Measurements from ENCODE around the gene CLDN12.

Gene CLDN12

GRCh38 chr7:90413185-90413528 is 9.9 kb downstream of the CLDN12 start:
- Histone ChIP-seq H3K14ac (ENCODE audit: low read length) (no peak overlapping the region), H2BK5ac (ENCODE audit: low read depth, low read length, poor library complexity) (no peak overlapping the region), H3K79me2 (ENCODE audit: control insufficient read depth, insufficient read depth, low read length, poor library complexity) (no peaks in the 10 kb centered on the region), H3K79me1 (ENCODE audit: low read length) (no peaks in the 10 kb centered on the region), H2AFZ (ENCODE audit: insufficient read depth, low read length, poor library complexity) (no peak overlapping the region), H3K4me2 (ENCODE audit: low read length) (no peak overlapping the region), H4K12ac (ENCODE audit: low read depth, low read length) (no peak overlapping the region), H2AK5ac (ENCODE audit: low read length) (no peak overlapping the region), H4K91ac (ENCODE audit: low read depth, low read length) (no peak overlapping the region), H3K4me1 (ENCODE audit: control insufficient read depth in 1 of 2, insufficient read depth in 2 of 2, low read length in 2 of 2) (no peaks in the 10 kb centered on the region), H3K9ac (ENCODE audit: low read length) (no peak overlapping the region), H4K8ac (ENCODE audit: low read depth, low read length) (no peak overlapping the region), H3K4me3 (ENCODE audit: low read depth, low read length) (no peak overlapping the region), H3K18ac (ENCODE audit: low read length) (no peak overlapping the region), H3K4ac (ENCODE audit: low read depth, low read length) (no peak overlapping the region), H3K27me3 (ENCODE audit: insufficient read depth, low read length) (no peaks in the 10 kb centered on the region), H3K36me3 (ENCODE audit: control insufficient read depth in 1 of 2, insufficient read depth in 2 of 2, low read length in 2 of 2) (peaks cover 10 to 11% of the 10 kb centered on the region in 2 experiments), H3K9me3 (ENCODE audit: insufficient read depth, low read depth, low read length) (no peaks in the 10 kb centered on the region), H3K23ac (ENCODE audit: low read length) (no peak overlapping the region), H2BK120ac (ENCODE audit: insufficient read depth, low read length, poor library complexity) (no peak overlapping the region), H2BK12ac (ENCODE audit: low read length) (no peak overlapping the region), H3K27ac (ENCODE audit: low read depth, low read length) (no peak overlapping the region)
- DNase-seq = no peak
- WGBS (ENCODE audit: extremely low coverage, insufficient coverage, insufficient read length) = no CpG with 5 or more reads among the region's 2 CpGs

GRCh38 chr7:90421651-90422050 is 18.4 kb downstream of the CLDN12 start:
- no peaks in the 10 kb centered on the region for H3K27me3 ChIP-seq (ENCODE audit: insufficient read depth, low read length)
- no peak overlapping the region for H3K4me2 ChIP-seq (ENCODE audit: low read length)
- H3K9me3 ChIP-seq (ENCODE audit: insufficient read depth, low read depth, low read length) = no peaks in the 10 kb centered on the region
- no peak overlapping the region for H2BK5ac ChIP-seq (ENCODE audit: low read depth, low read length, poor library complexity)
- no peak overlapping the region for H4K12ac ChIP-seq (ENCODE audit: low read depth, low read length)
- no peak overlapping the region for H3K9ac ChIP-seq (ENCODE audit: low read length)
- H3K4ac ChIP-seq (ENCODE audit: low read depth, low read length) = no peak overlapping the region
- no peak overlapping the region for H2BK120ac ChIP-seq (ENCODE audit: insufficient read depth, low read length, poor library complexity)
- H4K8ac ChIP-seq (ENCODE audit: low read depth, low read length) = no peak overlapping the region
- H3K4me3 ChIP-seq (ENCODE audit: low read depth, low read length) = no peak overlapping the region
- H3K23ac ChIP-seq (ENCODE audit: low read length) = no peak overlapping the region
- DNase-seq = no peak
- H3K27ac ChIP-seq (ENCODE audit: low read depth, low read length) = no peak overlapping the region
- no peak overlapping the region for H3K14ac ChIP-seq (ENCODE audit: low read length)
- no peaks in the 10 kb centered on the region for H3K4me1 ChIP-seq (ENCODE audit: control insufficient read depth in 1 of 2, insufficient read depth in 2 of 2, low read length in 2 of 2)
- WGBS (ENCODE audit: extremely low coverage, insufficient coverage, insufficient read length) = no CpG with 5 or more reads among the region's 6 CpGs
- no peak overlapping the region for H2AK5ac ChIP-seq (ENCODE audit: low read length)
- H3K79me2 ChIP-seq (ENCODE audit: control insufficient read depth, insufficient read depth, low read length, poor library complexity) = no peaks in the 10 kb centered on the region
- no peak overlapping the region for H4K91ac ChIP-seq (ENCODE audit: low read depth, low read length)
- no peak overlapping the region for H2AFZ ChIP-seq (ENCODE audit: insufficient read depth, low read length, poor library complexity)
- H3K18ac ChIP-seq (ENCODE audit: low read length) = no peak overlapping the region
- no peak overlapping the region for H2BK12ac ChIP-seq (ENCODE audit: low read length)
- H3K36me3 ChIP-seq (ENCODE audit: control insufficient read depth in 1 of 2, insufficient read depth in 2 of 2, low read length in 2 of 2) = no peaks in the 10 kb centered on the region
- H3K79me1 ChIP-seq (ENCODE audit: low read length) = no peaks in the 10 kb centered on the region

GRCh38 chr7:90424720-90425119 is 21.5 kb downstream of the CLDN12 start:
- Histone ChIP-seq H3K79me1 (ENCODE audit: low read length) (no peaks in the 10 kb centered on the region), H4K8ac (ENCODE audit: low read depth, low read length) (no peak overlapping the region), H3K9me3 (ENCODE audit: insufficient read depth, low read depth, low read length) (no peaks in the 10 kb centered on the region), H2AK5ac (ENCODE audit: low read length) (no peak overlapping the region), H3K23ac (ENCODE audit: low read length) (no peak overlapping the region), H3K14ac (ENCODE audit: low read length) (no peak overlapping the region), H4K12ac (ENCODE audit: low read depth, low read length) (no peak overlapping the region), H2BK12ac (ENCODE audit: low read length) (no peak overlapping the region), H3K18ac (ENCODE audit: low read length) (no peak overlapping the region), H3K36me3 (ENCODE audit: control insufficient read depth in 1 of 2, insufficient read depth in 2 of 2, low read length in 2 of 2) (no peaks in the 10 kb centered on the region), H4K91ac (ENCODE audit: low read depth, low read length) (no peak overlapping the region), H3K4me3 (ENCODE audit: low read depth, low read length) (no peak overlapping the region), H2AFZ (ENCODE audit: insufficient read depth, low read length, poor library complexity) (no peak overlapping the region), H3K4ac (ENCODE audit: low read depth, low read length) (no peak overlapping the region), H2BK5ac (ENCODE audit: low read depth, low read length, poor library complexity) (no peak overlapping the region), H3K9ac (ENCODE audit: low read length) (no peak overlapping the region), H3K79me2 (ENCODE audit: control insufficient read depth, insufficient read depth, low read length, poor library complexity) (no peaks in the 10 kb centered on the region), H3K4me2 (ENCODE audit: low read length) (no peak overlapping the region), H3K27me3 (ENCODE audit: insufficient read depth, low read length) (no peaks in the 10 kb centered on the region), H3K27ac (ENCODE audit: low read depth, low read length) (no peak overlapping the region), H2BK120ac (ENCODE audit: insufficient read depth, low read length, poor library complexity) (no peak overlapping the region), H3K4me1 (ENCODE audit: control insufficient read depth in 1 of 2, insufficient read depth in 2 of 2, low read length in 2 of 2) (no peaks in the 10 kb centered on the region)
- no peak for DNase-seq
- WGBS (ENCODE audit: extremely low coverage, insufficient coverage, insufficient read length) = no CpG with 5 or more reads among the region's 3 CpGs

GRCh38 chr7:90425376-90425775 is 22.1 kb downstream of the CLDN12 start:
- Histone ChIP-seq H3K18ac (ENCODE audit: low read length) (no peak overlapping the region), H3K4me3 (ENCODE audit: low read depth, low read length) (no peak overlapping the region), H2AFZ (ENCODE audit: insufficient read depth, low read length, poor library complexity) (no peak overlapping the region), H2BK120ac (ENCODE audit: insufficient read depth, low read length, poor library complexity) (no peak overlapping the region), H3K36me3 (ENCODE audit: control insufficient read depth in 1 of 2, insufficient read depth in 2 of 2, low read length in 2 of 2) (no peaks in the 10 kb centered on the region), H4K12ac (ENCODE audit: low read depth, low read length) (no peak overlapping the region), H3K4ac (ENCODE audit: low read depth, low read length) (no peak overlapping the region), H2BK5ac (ENCODE audit: low read depth, low read length, poor library complexity) (no peak overlapping the region), H3K79me1 (ENCODE audit: low read length) (no peaks in the 10 kb centered on the region), H4K91ac (ENCODE audit: low read depth, low read length) (no peak overlapping the region), H3K27me3 (ENCODE audit: insufficient read depth, low read length) (no peaks in the 10 kb centered on the region), H2BK12ac (ENCODE audit: low read length) (no peak overlapping the region), H4K8ac (ENCODE audit: low read depth, low read length) (no peak overlapping the region), H3K79me2 (ENCODE audit: control insufficient read depth, insufficient read depth, low read length, poor library complexity) (no peaks in the 10 kb centered on the region), H3K9ac (ENCODE audit: low read length) (no peak overlapping the region), H3K9me3 (ENCODE audit: insufficient read depth, low read depth, low read length) (no peaks in the 10 kb centered on the region), H3K4me2 (ENCODE audit: low read length) (no peak overlapping the region), H2AK5ac (ENCODE audit: low read length) (no peak overlapping the region), H3K4me1 (ENCODE audit: control insufficient read depth in 1 of 2, insufficient read depth in 2 of 2, low read length in 2 of 2) (no peaks in the 10 kb centered on the region), H3K14ac (ENCODE audit: low read length) (no peak overlapping the region), H3K27ac (ENCODE audit: low read depth, low read length) (no peak overlapping the region), H3K23ac (ENCODE audit: low read length) (no peak overlapping the region)
- DNase-seq = no peak
- no CpG with 5 or more reads among the region's 2 CpGs for WGBS (ENCODE audit: extremely low coverage, insufficient coverage, insufficient read length)

All from trophoblast cell (in vitro differentiated cells and primary cell).